PFSK-1 (cell line): ENCODE measurements around the gene CTNNA1.

ENCODE experiments used
- FOXP2 ChIP-seq: optimal IDR thresholded peaks from 2 replicates; pipeline ENCODE3; 2011; ENCODE audit warnings: borderline replicate concordance, control low read depth, inconsistent platforms; ENCODE audit not compliant: insufficient read depth; ENCODE audit errors: extremely low read length, extremely low read depth
- POLR2AphosphoS5 ChIP-seq: IDR thresholded peaks from 2 replicates; pipeline ENCODE4 v1.6.1; 2012; ENCODE audit warnings: low read depth, mild to moderate bottlenecking, control low read depth, low read length, moderate library complexity
- REST ChIP-seq, 2 experiments: IDR thresholded peaks; 2 replicates each; pipeline versions ENCODE4 v1.6.1 to v1.8.0; 2011 to 2012; ENCODE audit warnings: low read depth in 2 of 2, low read length in 2 of 2, control low read depth in 1 of 2, inconsistent platforms in 1 of 2, mild to moderate bottlenecking in 1 of 2, moderate library complexity in 1 of 2; ENCODE audit not compliant: insufficient read depth in 1 of 2
- SIN3A ChIP-seq: IDR thresholded peaks from 2 replicates; pipeline ENCODE4 v1.6.1; 2012; ENCODE audit warnings: mild to moderate bottlenecking, low read length, moderate library complexity, borderline replicate concordance; ENCODE audit not compliant: insufficient read depth

- no peak for TF ChIP-seq POLR2AphosphoS5
- TF ChIP-seq REST (IDR thresholded peaks at IDR 0.05; ENCODE audit: insufficient read depth in 1 of 2, low read depth in 2 of 2, low read length in 2 of 2), result no peak
- TF ChIP-seq SIN3A, result no peak
- TF ChIP-seq FOXP2, result no peak
These were observed 28.6 kb upstream of the CTNNA1 start for GRCh38 chr5:138724470-138725146.
